Activated naive CD8-positive, alpha-beta T cell treated with anti-CD3 and anti-CD28 coated beads, Interleukin-2, amount 10 ng/mL, durations not matched to agents 7 days and 5 days (primary cell): ENCODE measurements around the gene PPP1R8. TPM values are rescaled to one million over a fixed set of nuclear protein-coding genes. Genes with fewer than 3 reads are reported as not detected.
"Not testable (repeated sequence)": the region's sequence is repeated elsewhere in the genome, so short reads cannot be mapped to it uniquely, and the experiment has no call there.

Experiments
- ATAC-seq: fragments of 150-1000 bp; cut with Tn5 transposase; one replicate; pipeline ENCODE4 v1.10.0; 2021; ENCODE audit warnings: low read depth, moderate library complexity
- POLR2A ChIA-PET: fragments of 350-600 bp; sonication (Branson Sonifier 250); formaldehyde crosslinking; loops from one replicate; lab custom pipeline; 2021; ENCODE audit warnings: antibody characterized with exemption; lab: Charles Lee
- DNase-seq: peaks from one replicate; pipeline ENCODE4 v3.0.0; 2021
- H3K27ac Mint-ChIP-seq: one replicate; pipeline ENCODE4 v1.8.0; 2022; ENCODE audit warnings: mild to moderate bottlenecking, mixed read lengths
- H3K27me3 Mint-ChIP-seq: one replicate; pipeline ENCODE4 v1.8.0; 2022; ENCODE audit warnings: mild to moderate bottlenecking, moderate library complexity, mixed read lengths
- H3K36me3 Mint-ChIP-seq: one replicate; pipeline ENCODE4 v1.8.0; 2021; ENCODE audit warnings: mild to moderate bottlenecking, mixed read lengths
- H3K4me1 Mint-ChIP-seq: one replicate; pipeline ENCODE4 v1.8.0; 2021; ENCODE audit warnings: mixed read lengths
- H3K4me3 Mint-ChIP-seq: one replicate; pipeline ENCODE4 v1.8.0; 2022; ENCODE audit warnings: mild to moderate bottlenecking, moderate library complexity, mixed read lengths
- H3K9me3 Mint-ChIP-seq: one replicate; pipeline ENCODE4 v1.8.0; 2021; ENCODE audit warnings: mixed read lengths
- total RNA-seq, 2 experiments: library from RNA; stranded (reverse); gene quantifications; one replicate each; pipeline ENCODE4 v1.2.3, GENCODE V29; 2021

The PPP1R8 gene
- total RNA-seq, 2 experiments from 2014 or later: 52.9 to 54.4 TPM

DNA sequence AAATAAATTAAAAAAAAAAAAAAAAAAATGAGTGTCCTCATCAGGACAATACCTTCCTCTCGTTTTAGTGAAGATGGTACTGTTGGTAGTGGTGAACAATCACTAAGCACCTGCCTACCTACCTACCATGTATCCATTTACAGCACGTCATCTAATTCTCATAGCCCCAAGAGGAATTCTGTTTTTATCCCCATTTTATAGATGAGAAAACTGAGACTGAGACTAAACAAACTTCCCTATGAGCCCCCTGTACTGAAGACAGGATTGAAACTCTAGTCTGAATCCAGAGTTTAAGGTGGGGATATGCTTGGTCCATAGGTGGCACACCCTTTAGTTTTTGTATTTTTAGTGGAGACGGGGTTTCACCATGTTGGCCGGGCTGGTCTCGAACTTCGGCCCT is 24.5 kb downstream of the PPP1R8 start:
- Mint-ChIP-seq H3K36me3 (peaks cover 5% of the 10 kb centered on the region), H3K9me3 (no peaks in the 10 kb centered on the region), H3K27me3 (no peaks in the 10 kb centered on the region), H3K27ac (no peak overlapping the region), H3K4me1 (peaks cover 8% of the 10 kb centered on the region), H3K4me3 (no peak overlapping the region)
- ATAC-seq (no peak), DNase-seq (no peak)
- POLR2A ChIA-PET: no interaction called here

GRCh38 chr1:27856561-27857343 is 26.2 kb downstream of the PPP1R8 start:
- Mint-ChIP-seq H3K36me3 (peaks cover 2% of the 10 kb centered on the region), H3K9me3 (no peaks in the 10 kb centered on the region), H3K27me3 (no peaks in the 10 kb centered on the region), H3K4me1 (peaks cover 8% of the 10 kb centered on the region), H3K27ac (no peak overlapping the region), H3K4me3 (no peak overlapping the region)
- DNase-seq: no peak
- ATAC-seq: no peak
- POLR2A ChIA-PET: interaction anchor here (0.6 to 0.9 kb wide), 2 partner anchors 75 to 123 kb away, joined by 3 read pairs; no protein-coding TSS in a partner anchor

- H3K27ac Mint-ChIP-seq: peak overlapping the region; percentile 60
- not testable (repeated sequence) for H3K36me3 Mint-ChIP-seq, ATAC-seq, H3K4me3 Mint-ChIP-seq, DNase-seq, H3K4me1 Mint-ChIP-seq, H3K27me3 Mint-ChIP-seq, H3K9me3 Mint-ChIP-seq
- POLR2A ChIA-PET: interaction anchor here (0.8 to 0.9 kb wide), 2 partner anchors 122 to 231 kb away, joined by 3 read pairs; partner anchors contain the start of gene EYA3
Observed at GRCh38 chr1:27857552-27857951, 27.0 kb downstream of the PPP1R8 start.

DNA sequence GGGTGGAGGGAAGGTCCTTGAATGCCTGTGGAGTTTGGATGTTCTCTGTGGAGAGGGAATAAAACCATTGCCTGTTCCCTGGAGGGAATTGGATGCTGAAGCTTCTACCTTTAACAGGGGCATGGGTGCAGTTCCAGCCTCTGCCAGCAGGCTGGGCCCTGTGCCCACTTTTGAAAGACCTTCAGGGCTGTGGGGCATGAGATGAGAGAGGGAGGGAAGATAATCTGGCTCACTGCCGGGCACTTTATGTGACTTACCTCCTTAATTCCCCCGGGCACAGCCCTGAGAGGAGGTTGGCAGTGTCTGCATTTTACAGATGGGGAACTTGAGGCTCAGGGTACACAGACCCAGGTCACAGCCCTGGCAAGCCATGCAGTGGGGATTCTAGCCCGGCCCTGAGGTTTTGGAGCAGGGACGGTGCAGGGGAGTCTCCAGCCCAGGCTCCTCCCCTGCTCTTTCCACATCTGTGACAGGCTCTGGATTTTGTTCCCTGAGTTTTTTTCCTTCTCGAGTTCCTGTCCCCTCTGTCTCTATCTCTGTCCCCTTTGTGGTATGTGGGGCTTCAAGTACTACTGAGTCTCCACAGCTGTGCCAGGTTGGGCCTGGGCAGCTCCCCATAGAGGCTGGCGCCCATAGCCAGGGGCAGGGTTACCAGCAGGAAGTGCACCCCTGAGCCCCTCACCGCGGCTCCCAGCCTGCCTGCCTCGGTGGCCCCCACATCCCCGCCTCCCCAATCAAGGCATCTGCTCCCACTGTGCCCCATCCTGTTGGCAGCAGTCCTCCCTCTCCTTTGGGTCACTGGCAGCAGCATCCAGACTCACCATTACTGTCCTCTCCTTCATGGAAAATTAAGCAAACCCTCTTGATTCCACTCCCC is 27.7 kb downstream of the PPP1R8 start:
- H3K4me3 Mint-ChIP-seq: no peak overlapping the region
- no peaks in the 10 kb centered on the region for H3K27me3 Mint-ChIP-seq
- DNase-seq (peak; percentile 89), ATAC-seq (peak; percentile 95)
- no peaks in the 10 kb centered on the region for H3K9me3 Mint-ChIP-seq
- H3K36me3 Mint-ChIP-seq: no peaks in the 10 kb centered on the region
- peaks cover 11% of the 10 kb centered on the region for H3K4me1 Mint-ChIP-seq
- POLR2A ChIA-PET: interaction anchor here (0.7 to 0.8 kb wide), 2 partner anchors 230 to 391 kb away, joined by 3 read pairs; partner anchors contain the start of gene EYA3
- peak overlapping the region; percentile 80 for H3K27ac Mint-ChIP-seq

- Mint-ChIP-seq H3K9me3 (no peaks in the 10 kb centered on the region), H3K4me1 (peaks cover 14% of the 10 kb centered on the region), H3K36me3 (no peaks in the 10 kb centered on the region), H3K4me3 (no peak overlapping the region), H3K27ac (peak overlapping the region; percentile 80), H3K27me3 (no peaks in the 10 kb centered on the region)
- POLR2A ChIA-PET: no interaction called here
- no peak for ATAC-seq
- DNase-seq: no peak
Observed at GRCh38 chr1:27858949-27859576, 28.5 kb downstream of the PPP1R8 start.

DNA sequence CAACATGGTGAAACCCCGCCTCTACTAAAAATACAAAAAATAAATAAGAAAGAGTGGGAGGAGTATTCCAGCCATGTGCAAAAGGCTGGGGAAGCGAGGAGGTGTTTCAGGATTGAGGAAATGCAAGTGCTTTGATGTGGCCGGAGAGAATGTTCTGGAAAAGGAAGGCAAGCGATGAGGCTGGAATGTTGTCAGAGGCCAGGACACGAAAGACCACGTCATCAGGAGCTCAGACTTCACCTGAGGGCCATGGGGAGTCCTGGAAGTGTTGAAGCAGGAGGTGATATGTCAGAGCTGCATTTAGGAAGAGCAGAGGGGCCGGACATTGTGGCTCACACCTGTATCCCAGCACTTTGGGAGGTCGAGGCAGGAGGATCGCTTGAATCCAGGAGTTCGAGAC is 30.9 kb downstream of the PPP1R8 start:
- Mint-ChIP-seq H3K36me3 (no peaks in the 10 kb centered on the region), H3K27ac (no peak overlapping the region), H3K4me1 (peaks cover 20% of the 10 kb centered on the region), H3K9me3 (no peaks in the 10 kb centered on the region), H3K4me3 (no peak overlapping the region), H3K27me3 (no peaks in the 10 kb centered on the region)
- DNase-seq (no peak), ATAC-seq (no peak)
- POLR2A ChIA-PET: interaction anchor here (0.6 kb wide), 1 partner anchor 25 kb away, joined by 3 read pairs; no protein-coding TSS in a partner anchor

DNA sequence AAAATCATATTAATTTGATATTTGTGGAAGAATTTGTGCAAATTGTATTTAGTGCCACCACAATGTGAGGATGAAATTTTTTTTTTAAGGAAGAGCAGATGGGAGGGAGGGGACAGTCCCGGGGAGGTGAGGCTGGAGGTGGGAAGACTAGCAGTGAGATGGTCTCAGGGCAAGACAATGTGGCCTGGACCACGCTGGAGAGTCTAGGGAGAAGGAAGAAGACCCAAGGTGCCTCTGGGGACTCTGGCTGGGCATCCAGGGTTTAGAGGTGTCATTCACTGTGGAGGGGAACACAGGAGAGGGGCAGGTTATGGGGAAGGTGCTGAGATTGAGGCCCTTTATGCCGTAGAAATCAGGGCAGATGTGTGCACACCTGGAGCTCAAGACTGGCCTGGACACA is 31.4 kb downstream of the PPP1R8 start:
- ATAC-seq: no peak
- H3K27ac Mint-ChIP-seq: no peak overlapping the region
- no peaks in the 10 kb centered on the region for H3K36me3 Mint-ChIP-seq
- DNase-seq: no peak
- H3K9me3 Mint-ChIP-seq: no peaks in the 10 kb centered on the region
- POLR2A ChIA-PET: no interaction called here
- no peaks in the 10 kb centered on the region for H3K27me3 Mint-ChIP-seq
- H3K4me1 Mint-ChIP-seq: peaks cover 20% of the 10 kb centered on the region
- H3K4me3 Mint-ChIP-seq: no peak overlapping the region

GRCh38 chr1:27862671-27863537 is 32.3 kb downstream of the PPP1R8 start:
- POLR2A ChIA-PET: no interaction called here
- ATAC-seq: no peak
- peak overlapping the region; percentile 53 for H3K27ac Mint-ChIP-seq
- H3K9me3 Mint-ChIP-seq: no peaks in the 10 kb centered on the region
- no peak for DNase-seq
- no peak overlapping the region for H3K4me3 Mint-ChIP-seq
- no peaks in the 10 kb centered on the region for H3K27me3 Mint-ChIP-seq
- no peaks in the 10 kb centered on the region for H3K36me3 Mint-ChIP-seq
- H3K4me1 Mint-ChIP-seq: peaks cover 24% of the 10 kb centered on the region

DNA sequence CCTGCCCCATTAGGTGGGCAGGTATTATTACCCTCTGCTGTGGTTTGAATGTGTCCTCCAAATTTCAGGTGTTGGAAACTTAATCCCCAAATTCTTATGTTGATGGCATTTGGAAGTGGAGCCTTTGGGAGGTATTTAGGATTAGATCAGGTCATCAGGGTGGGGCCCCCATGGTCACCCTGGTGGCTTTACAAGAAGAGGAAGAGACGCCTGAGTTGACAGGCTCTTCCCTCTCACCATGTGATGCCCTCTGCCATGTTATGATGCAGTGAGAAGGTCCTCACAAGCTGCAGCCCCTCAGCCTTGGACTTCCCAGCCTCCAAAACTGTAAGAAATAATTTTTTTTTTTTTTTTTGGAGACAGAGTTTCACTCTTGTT is 32.9 kb downstream of the PPP1R8 start:
- H3K4me3 Mint-ChIP-seq: no peak overlapping the region
- DNase-seq (no peak), ATAC-seq (no peak)
- H3K9me3 Mint-ChIP-seq: no peaks in the 10 kb centered on the region
- H3K27me3 Mint-ChIP-seq: no peaks in the 10 kb centered on the region
- H3K27ac Mint-ChIP-seq: peak overlapping the region; percentile 53
- POLR2A ChIA-PET: interaction anchor here (1.0 kb wide), 1 partner anchor 9 kb away, joined by 3 read pairs; the partner anchor contains the start of gene THEMIS2
- no peaks in the 10 kb centered on the region for H3K36me3 Mint-ChIP-seq
- H3K4me1 Mint-ChIP-seq: peaks cover 23% of the 10 kb centered on the region

- DNase-seq: no peak
- Mint-ChIP-seq H3K4me1 (peaks cover 28% of the 10 kb centered on the region), H3K27me3 (no peaks in the 10 kb centered on the region), H3K4me3 (peak overlapping the region; percentile 63), H3K36me3 (no peaks in the 10 kb centered on the region), H3K9me3 (no peaks in the 10 kb centered on the region), H3K27ac (peak overlapping the region; percentile 94)
- POLR2A ChIA-PET: interaction anchor here (0.7 to 1.0 kb wide), 2 partner anchors 8 to 203 kb away, joined by 3 read pairs; partner anchors contain the start of gene THEMIS2
- ATAC-seq: no peak
Observed at GRCh38 chr1:27864264-27864895, 33.8 kb downstream of the PPP1R8 start.

DNA sequence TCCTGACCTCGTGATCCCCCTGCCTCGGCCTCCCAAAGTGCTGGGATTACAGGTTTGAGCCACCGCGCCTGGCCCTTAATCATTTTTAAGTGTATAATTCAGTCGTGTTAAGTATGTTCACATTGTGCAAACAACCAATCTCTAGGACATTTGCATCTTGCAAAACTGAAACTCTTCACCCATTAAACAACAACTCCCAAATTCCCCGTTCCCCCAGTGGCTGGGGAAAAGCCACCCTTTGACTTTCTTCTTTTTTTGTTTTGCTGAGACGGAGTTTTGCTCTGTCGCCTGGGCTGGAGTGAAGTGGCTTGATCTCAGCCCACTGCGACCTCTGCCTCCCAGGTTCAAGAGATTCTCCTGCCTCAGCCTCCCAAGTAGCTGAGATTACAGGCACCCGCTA is 35.2 kb downstream of the PPP1R8 start:
- Mint-ChIP-seq H3K9me3 (no peaks in the 10 kb centered on the region), H3K27ac (no peak overlapping the region), H3K4me3 (no peak overlapping the region), H3K4me1 (peaks cover 33% of the 10 kb centered on the region), H3K27me3 (no peaks in the 10 kb centered on the region), H3K36me3 (no peaks in the 10 kb centered on the region)
- DNase-seq: no peak
- POLR2A ChIA-PET: interaction anchor here (0.6 to 0.7 kb wide), 3 partner anchors 14 to 1172 kb away, joined by 3 read pairs; no protein-coding TSS in a partner anchor
- ATAC-seq: no peak

DNA sequence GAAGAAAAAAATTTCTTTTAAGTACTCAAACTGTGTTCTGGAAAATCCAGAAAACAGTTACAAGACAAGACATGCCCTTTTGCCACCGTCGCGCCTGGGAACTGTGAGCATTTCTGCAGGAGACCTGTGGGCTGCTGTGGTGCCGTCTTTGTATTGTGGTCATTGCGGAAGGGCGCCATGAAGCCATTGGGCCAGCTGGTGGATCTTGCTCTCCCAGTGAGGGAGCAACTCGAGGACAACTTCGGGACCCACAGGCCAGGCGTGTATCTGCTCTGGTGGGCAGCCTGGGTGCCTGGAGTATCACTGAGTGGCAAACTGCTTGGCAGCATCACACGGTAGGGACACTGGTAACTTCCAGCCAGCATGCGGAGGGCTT is 38.0 kb downstream of the PPP1R8 start:
- H3K27me3 Mint-ChIP-seq: no peaks in the 10 kb centered on the region

More for the DNA sequence above, 38.0 kb downstream of the PPP1R8 start:
- no peak for DNase-seq
- POLR2A ChIA-PET: no interaction called here
- Mint-ChIP-seq H3K36me3 (peaks cover 3% of the 10 kb centered on the region), H3K9me3 (no peaks in the 10 kb centered on the region), H3K27ac (peak overlapping the region; percentile 92), H3K4me3 (peak overlapping the region; percentile 67), H3K4me1 (peaks cover 36% of the 10 kb centered on the region)
- ATAC-seq: no peak
